ENCODE results near the gene HK3.

- TF ChIP-seq CTCF (IDR thresholded peaks at IDR 0.05; ENCODE audit: borderline replicate concordance, extremely low read depth, low read length, poor library complexity, severe bottlenecking): no peak
- TF ChIP-seq EZH2 (IDR thresholded peaks at IDR 0.05; ENCODE audit: borderline replicate concordance, low read depth, low read length, severe bottlenecking): no peak
Measured at GRCh38 chr5:176862330-176862995, 36.7 kb downstream of the HK3 start.

All from DND-41 (cell line).